IPS-15b (cell line): ENCODE data around the gene ASCL1.
A peak's percentile ranks its signal among the peaks of the same experiment; 100 is the strongest.

ENCODE experiments used
- H3K27me3 ChIP-seq: one replicate; pipeline ENCODE4 v1.6.1; 2013; ENCODE audit warnings: low read length; ENCODE audit not compliant: control insufficient read depth, insufficient read depth
- H3K36me3 ChIP-seq: one replicate; pipeline ENCODE4 v1.6.1; 2013; ENCODE audit warnings: low read length; ENCODE audit not compliant: control insufficient read depth, insufficient read depth
- H3K4me1 ChIP-seq: one replicate; pipeline ENCODE4 v1.6.1; 2013; ENCODE audit warnings: mild to moderate bottlenecking, low read length; ENCODE audit not compliant: control insufficient read depth, insufficient read depth
- H3K4me3 ChIP-seq: one replicate; pipeline ENCODE4 v1.5.1; 2013; ENCODE audit warnings: low read depth, low read length
- H3K9ac ChIP-seq: one replicate; pipeline ENCODE4 v1.6.1; 2013; ENCODE audit warnings: low read depth, mild to moderate bottlenecking, low read length
- H3K9me3 ChIP-seq: one replicate; pipeline ENCODE4 v1.6.1; 2013; ENCODE audit warnings: mild to moderate bottlenecking, low read length; ENCODE audit not compliant: control insufficient read depth, insufficient read depth

The ASCL1 gene

DNA sequence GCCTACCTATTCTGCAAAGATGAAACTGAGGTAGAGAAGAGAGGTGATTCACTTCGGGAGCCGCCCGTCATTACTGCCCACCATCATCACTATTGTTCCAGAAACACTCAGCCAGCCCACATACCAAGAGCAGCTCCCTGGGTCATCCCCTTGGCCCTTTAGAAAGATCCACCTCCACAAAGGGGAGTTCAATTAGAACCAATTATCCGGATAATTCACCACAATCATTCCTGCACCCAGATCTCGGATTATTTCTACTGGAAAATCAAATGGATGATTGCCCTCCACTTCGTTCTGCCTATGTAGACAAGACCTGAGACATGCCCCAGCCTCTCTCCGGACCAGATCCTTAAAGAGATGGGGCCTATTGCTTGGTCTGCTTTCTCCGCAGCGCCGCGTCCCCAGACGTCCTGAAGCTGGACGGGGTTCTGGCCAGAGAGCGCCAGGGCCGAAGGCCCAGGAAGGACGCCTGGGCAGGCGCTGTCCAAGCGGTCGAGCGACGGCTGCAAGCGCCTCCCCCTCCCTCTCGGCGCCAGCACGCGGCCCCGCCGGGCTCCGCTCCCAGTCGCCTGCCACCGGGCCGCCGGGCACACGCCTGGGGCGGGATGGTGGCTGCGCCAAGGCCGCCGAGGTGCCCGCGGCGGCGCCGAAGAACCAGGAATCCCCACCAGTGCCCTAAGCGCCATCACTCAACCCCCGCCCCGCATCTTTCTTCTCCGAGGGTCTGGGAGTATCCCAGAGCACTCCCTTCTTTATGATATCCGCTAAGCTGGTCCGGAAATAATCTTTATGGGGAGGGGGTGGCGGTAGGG, 1.3 kb upstream of the ASCL1 start:
- Histone ChIP-seq H3K36me3 (no peaks in the 10 kb centered on the region), H3K9ac (no peak overlapping the region), H3K27me3 (peaks cover 96% of the 10 kb centered on the region), H3K9me3 (no peaks in the 10 kb centered on the region), H3K4me3 (peak overlapping the region; percentile 36), H3K4me1 (peaks cover 7% of the 10 kb centered on the region)

DNA sequence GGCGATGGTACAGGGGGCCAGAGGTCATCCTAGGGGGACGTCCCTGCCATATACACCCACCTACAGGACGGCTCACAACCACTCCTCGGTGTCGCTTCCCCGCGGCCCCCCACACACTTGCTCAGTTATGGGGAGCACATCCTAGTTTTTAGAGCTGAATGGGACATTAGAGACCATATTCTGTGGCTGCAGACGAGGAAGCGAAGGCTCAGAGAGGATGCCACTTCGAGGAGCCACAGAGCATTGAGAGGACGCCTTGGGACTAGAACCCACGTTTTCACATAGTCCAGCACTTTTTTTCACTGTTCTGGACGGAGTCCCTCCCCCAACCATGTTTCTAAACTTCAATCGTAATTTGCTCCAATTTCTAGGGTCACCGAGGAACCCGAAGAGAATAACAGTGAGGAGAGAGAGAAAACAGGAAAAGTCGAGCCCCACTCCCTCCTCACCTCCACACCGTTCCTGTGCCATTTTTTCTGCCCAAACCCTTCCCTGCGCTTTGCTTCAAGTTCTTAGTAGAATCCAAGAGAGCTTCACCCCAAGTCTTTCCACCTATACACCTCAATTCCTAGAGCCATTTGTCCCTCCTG, 641 bp upstream of the ASCL1 start:
- no peaks in the 10 kb centered on the region for H3K36me3 ChIP-seq
- H3K27me3 ChIP-seq = peaks cover 96% of the 10 kb centered on the region
- H3K9ac ChIP-seq = no peak overlapping the region
- H3K4me3 ChIP-seq = peak overlapping the region; percentile 36
- no peaks in the 10 kb centered on the region for H3K9me3 ChIP-seq
- H3K4me1 ChIP-seq = peaks cover 14% of the 10 kb centered on the region

DNA sequence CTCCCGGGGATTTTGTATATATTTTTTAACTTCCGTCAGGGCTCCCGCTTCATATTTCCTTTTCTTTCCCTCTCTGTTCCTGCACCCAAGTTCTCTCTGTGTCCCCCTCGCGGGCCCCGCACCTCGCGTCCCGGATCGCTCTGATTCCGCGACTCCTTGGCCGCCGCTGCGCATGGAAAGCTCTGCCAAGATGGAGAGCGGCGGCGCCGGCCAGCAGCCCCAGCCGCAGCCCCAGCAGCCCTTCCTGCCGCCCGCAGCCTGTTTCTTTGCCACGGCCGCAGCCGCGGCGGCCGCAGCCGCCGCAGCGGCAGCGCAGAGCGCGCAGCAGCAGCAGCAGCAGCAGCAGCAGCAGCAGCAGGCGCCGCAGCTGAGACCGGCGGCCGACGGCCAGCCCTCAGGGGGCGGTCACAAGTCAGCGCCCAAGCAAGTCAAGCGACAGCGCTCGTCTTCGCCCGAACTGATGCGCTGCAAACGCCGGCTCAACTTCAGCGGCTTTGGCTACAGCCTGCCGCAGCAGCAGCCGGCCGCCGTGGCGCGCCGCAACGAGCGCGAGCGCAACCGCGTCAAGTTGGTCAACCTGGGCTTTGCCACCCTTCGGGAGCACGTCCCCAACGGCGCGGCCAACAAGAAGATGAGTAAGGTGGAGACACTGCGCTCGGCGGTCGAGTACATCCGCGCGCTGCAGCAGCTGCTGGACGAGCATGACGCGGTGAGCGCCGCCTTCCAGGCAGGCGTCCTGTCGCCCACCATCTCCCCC, 777 bp downstream of the ASCL1 start:
- Histone ChIP-seq H3K9ac (no peak overlapping the region), H3K36me3 (no peaks in the 10 kb centered on the region), H3K4me3 (peak overlapping the region; percentile 60), H3K4me1 (peaks cover 14% of the 10 kb centered on the region), H3K9me3 (no peaks in the 10 kb centered on the region), H3K27me3 (peaks cover 94% of the 10 kb centered on the region)

DNA sequence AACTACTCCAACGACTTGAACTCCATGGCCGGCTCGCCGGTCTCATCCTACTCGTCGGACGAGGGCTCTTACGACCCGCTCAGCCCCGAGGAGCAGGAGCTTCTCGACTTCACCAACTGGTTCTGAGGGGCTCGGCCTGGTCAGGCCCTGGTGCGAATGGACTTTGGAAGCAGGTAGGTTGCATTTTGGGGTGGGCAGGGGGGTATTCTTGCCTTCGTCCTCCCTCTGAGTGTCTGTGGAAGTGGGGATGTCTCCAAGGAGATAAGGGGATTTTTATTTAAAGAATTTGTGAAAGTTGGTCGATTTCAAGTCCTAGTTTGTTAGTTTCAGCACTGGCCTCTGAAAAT, 1.3 kb downstream of the ASCL1 start:
- peaks cover 2% of the 10 kb centered on the region for H3K9me3 ChIP-seq
- peak overlapping the region; percentile 60 for H3K4me3 ChIP-seq
- no peak overlapping the region for H3K9ac ChIP-seq
- H3K27me3 ChIP-seq = peaks cover 94% of the 10 kb centered on the region
- no peaks in the 10 kb centered on the region for H3K36me3 ChIP-seq
- peaks cover 17% of the 10 kb centered on the region for H3K4me1 ChIP-seq

DNA sequence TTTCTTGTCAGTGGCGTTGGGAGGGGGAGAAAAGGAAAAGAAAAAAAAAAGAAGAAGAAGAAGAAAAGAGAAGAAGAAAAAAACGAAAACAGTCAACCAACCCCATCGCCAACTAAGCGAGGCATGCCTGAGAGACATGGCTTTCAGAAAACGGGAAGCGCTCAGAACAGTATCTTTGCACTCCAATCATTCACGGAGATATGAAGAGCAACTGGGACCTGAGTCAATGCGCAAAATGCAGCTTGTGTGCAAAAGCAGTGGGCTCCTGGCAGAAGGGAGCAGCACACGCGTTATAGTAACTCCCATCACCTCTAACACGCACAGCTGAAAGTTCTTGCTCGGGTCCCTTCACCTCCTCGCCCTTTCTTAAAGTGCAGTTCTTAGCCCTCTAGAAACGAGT, 1.9 kb downstream of the ASCL1 start:
- peaks cover 94% of the 10 kb centered on the region for H3K27me3 ChIP-seq
- no peaks in the 10 kb centered on the region for H3K36me3 ChIP-seq
- H3K4me3 ChIP-seq = peak overlapping the region; percentile 60
- H3K9me3 ChIP-seq = peaks cover 7% of the 10 kb centered on the region
- no peak overlapping the region for H3K9ac ChIP-seq
- H3K4me1 ChIP-seq = peaks cover 17% of the 10 kb centered on the region

DNA sequence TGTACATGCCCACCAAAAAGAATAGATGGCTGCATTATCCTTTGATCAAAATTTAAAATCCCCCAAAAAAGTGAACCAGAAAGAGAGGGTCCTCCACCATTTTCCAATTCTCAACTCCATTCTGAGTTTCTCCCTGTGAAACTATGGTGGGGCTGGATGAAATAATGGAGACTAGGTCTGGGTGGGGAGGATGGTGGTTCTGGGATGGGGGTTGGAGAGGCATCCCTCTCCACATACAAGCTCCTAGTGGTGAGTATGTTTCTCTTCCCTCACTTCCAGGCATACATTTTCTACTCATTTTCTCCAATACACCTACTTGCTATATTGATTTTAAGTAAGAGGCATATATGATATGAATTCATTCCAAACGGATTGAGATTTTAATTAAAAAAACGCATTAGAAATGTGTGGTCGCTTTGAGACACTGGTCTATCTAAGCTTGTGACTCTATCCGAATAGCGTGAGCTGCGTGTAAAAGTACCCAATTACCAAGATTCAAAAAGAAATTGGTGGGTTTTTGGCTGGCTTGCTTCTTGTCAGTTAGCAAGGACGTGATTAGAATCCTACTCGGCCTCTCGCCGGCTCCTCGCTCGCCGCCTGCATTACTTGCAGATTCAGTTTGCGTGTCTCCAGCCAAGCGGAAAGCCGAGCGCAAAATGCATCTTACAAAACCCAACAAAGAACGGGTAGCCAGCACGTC, 3.4 kb downstream of the ASCL1 start:
- H3K27me3 ChIP-seq = peaks cover 94% of the 10 kb centered on the region
- no peak overlapping the region for H3K9ac ChIP-seq
- H3K9me3 ChIP-seq = peaks cover 7% of the 10 kb centered on the region
- peaks cover 14% of the 10 kb centered on the region for H3K4me1 ChIP-seq
- no peaks in the 10 kb centered on the region for H3K36me3 ChIP-seq
- no peak overlapping the region for H3K4me3 ChIP-seq

DNA sequence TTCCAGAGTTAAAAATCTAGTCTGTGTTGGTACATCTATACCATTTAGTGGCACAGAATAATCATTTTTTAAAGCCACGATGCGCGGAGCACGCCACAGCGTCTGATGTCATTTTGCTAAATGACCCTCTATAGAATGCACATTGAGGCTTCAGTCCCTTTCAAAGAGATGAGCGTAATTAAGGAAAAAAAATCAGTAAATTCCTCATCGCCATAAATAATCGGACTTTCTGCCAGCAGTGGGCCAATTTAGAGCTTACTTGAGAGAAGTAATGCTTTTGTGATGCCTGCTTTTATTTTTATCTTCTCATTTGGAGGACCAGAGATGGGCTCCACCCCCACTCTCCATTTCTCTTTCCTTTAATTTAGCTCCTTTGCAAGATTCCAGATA, 4.0 kb downstream of the ASCL1 start:
- peaks cover 94% of the 10 kb centered on the region for H3K27me3 ChIP-seq
- peaks cover 7% of the 10 kb centered on the region for H3K9me3 ChIP-seq
- peaks cover 12% of the 10 kb centered on the region for H3K4me1 ChIP-seq
- H3K36me3 ChIP-seq = no peaks in the 10 kb centered on the region
- H3K4me3 ChIP-seq = no peak overlapping the region
- H3K9ac ChIP-seq = no peak overlapping the region

DNA sequence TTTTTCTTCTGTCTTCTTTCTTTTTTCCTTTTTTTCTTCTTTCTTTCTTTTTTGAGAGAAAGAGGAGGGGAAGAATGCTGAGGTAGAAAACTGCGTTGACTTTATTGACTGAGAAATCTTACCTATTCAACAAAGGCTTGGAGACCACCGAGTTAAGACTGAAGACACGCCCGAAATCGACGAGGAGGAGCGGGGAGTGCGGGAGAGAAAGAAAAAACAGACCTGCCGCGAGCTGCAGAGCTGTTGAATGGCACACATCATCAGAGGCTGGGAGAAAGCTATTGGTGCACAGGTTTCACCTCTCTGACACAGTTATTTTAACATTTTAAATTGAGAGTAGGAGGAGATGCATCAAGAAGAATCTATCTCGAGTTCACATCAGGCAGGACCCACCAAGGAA, 5.1 kb downstream of the ASCL1 start:
- H3K36me3 ChIP-seq = no peaks in the 10 kb centered on the region
- peaks cover 97% of the 10 kb centered on the region for H3K27me3 ChIP-seq
- H3K9ac ChIP-seq = no peak overlapping the region
- H3K4me1 ChIP-seq = peaks cover 12% of the 10 kb centered on the region
- no peak overlapping the region for H3K4me3 ChIP-seq
- peaks cover 7% of the 10 kb centered on the region for H3K9me3 ChIP-seq

DNA sequence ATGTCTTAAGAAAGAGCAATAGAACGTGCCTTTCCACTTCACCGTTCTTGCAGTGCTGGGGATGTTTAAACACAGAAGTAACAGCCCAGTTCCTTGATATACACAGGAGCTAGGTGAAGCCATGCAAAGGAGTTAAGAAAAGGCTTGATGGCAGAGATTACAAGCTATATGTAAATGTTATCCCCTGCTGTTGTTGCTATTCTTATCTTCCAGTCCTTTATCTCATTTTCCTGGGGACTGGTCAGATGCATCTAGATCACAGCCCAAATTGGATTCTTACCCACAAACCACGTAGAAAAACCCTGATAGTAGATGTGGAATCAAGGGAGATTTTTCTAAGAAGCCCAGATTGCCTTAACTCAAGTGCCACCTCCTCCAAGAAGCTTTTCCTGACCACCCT, 5.5 kb downstream of the ASCL1 start:
- Histone ChIP-seq H3K36me3 (no peaks in the 10 kb centered on the region), H3K4me1 (peaks cover 12% of the 10 kb centered on the region), H3K9me3 (peaks cover 7% of the 10 kb centered on the region), H3K4me3 (no peak overlapping the region), H3K27me3 (peaks cover 97% of the 10 kb centered on the region), H3K9ac (no peak overlapping the region)

DNA sequence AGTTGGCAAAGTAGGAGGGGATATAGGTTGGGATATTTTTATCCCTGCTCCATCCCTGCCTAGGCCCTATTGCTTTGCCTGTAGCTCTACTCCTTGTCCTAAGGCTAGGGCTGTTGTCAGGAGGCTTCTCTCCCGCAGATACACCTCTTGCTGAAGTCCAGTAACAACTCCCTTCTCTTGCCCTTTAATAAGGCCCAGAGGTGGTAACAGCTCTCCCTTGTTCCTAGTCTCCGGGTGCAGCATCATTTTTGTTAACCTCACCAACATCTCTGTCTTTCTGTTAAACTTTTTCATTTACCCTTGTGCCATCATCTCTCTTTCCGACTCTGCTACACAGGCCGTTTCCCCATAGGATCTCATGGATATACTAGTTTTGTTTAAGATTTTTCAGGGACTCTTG, 6.3 kb downstream of the ASCL1 start:
- H3K9me3 ChIP-seq = peaks cover 7% of the 10 kb centered on the region
- no peaks in the 10 kb centered on the region for H3K36me3 ChIP-seq
- no peak overlapping the region for H3K9ac ChIP-seq
- H3K4me3 ChIP-seq = peak overlapping the region; percentile 0
- H3K4me1 ChIP-seq = peaks cover 12% of the 10 kb centered on the region
- peaks cover 98% of the 10 kb centered on the region for H3K27me3 ChIP-seq

DNA sequence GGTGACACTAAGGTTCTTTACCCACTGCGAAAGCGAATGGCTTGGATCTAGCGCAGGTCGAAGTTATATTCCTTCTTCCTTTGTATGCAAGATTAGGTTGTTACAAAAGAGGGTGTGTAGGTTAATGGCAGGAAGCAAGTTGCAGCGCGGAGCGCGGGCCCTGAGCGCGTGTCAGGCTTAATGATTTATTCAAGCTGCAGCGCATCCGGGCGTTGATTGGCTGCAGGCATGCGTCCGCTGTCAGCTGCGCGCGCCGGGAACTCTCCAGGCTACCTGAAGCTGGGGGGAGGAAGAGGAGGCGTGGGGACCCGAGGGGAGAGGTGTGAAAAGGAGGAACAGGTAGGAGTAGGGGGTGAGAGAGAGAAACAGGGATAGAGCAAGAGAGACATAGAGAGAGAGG, 7.4 kb downstream of the ASCL1 start:
- Histone ChIP-seq H3K4me3 (peak overlapping the region; percentile 52), H3K9me3 (peaks cover 7% of the 10 kb centered on the region), H3K4me1 (peaks cover 12% of the 10 kb centered on the region), H3K27me3 (peaks cover 92% of the 10 kb centered on the region), H3K36me3 (no peaks in the 10 kb centered on the region), H3K9ac (no peak overlapping the region)
